GM12878 (cell line): ENCODE data around the gene NTM. TPM values are rescaled to one million over a fixed set of nuclear protein-coding genes. Genes with fewer than 3 reads are reported as not detected.

Source experiments
- ATAC-seq: fragments of 200-7000 bp; cut with Tn5 transposase; 3 replicates; pipeline ENCODE4 v1.9.1; 2020; ENCODE audit warnings: mild to moderate bottlenecking, moderate library complexity
- BruUV-seq: library from RNA; stranded (reverse); fragments of 400-500 nt; replicated peaks from 2 replicates; lab custom pipeline; 2021; lab: Mats Ljungman, UMichigan
- CTCF ChIA-PET: fragments of 300-600 bp; sonication (Branson Sonifier 250); formaldehyde crosslinking; extraction: SDS; loops from one replicate; lab custom pipeline; 2021; ENCODE audit warnings: inconsistent platforms; lab: Yijun Ruan, JAX
- POLR2A ChIA-PET: fragments of 350-600 bp; formaldehyde crosslinking; extraction: SDS; loops from one replicate; lab custom pipeline; 2021; ENCODE audit warnings: inconsistent platforms; lab: Charles Lee
- RAD21 ChIA-PET: fragments of 300-600 bp; sonication (Branson Sonifier 250); formaldehyde crosslinking; loops from one replicate; lab custom pipeline; 2023; ENCODE audit warnings: antibody characterized with exemption; ENCODE audit not compliant: unreplicated experiment; lab: Charles Lee
- SMC1A ChIA-PET: fragments of 300-600 bp; sonication (Branson Sonifier 250); formaldehyde crosslinking; loops from one replicate; lab custom pipeline; 2023; ENCODE audit not compliant: unreplicated experiment, uncharacterized antibody; lab: Charles Lee
- DNase-seq: peaks from one replicate; pipeline ENCODE4 v3.0.0-alpha.2; 2011; ENCODE audit warnings: low read depth, low spot score
- FAIRE-seq: peaks from 3 replicates; lab custom pipeline; 2011; peaks lifted over from hg19 to GRCh38; lab: Jason Lieb, UNC
- H2AFZ ChIP-seq: 2 replicates; pipeline ENCODE4 v1.6.0; 2011; ENCODE audit warnings: low read depth, low read length, control low read depth; ENCODE audit not compliant: control insufficient read depth
- H3K27ac ChIP-seq: 2 replicates; pipeline ENCODE4 v1.5.1; 2011; ENCODE audit warnings: control low read depth; ENCODE audit not compliant: control insufficient read depth, insufficient read depth
- H3K27me3 ChIP-seq, 2 experiments: replicated peaks in 1 of 2; 2 replicates each; pipeline versions ENCODE4 v1.6.0 to v1.6.1; 2011; ENCODE audit warnings: low read length in 1 of 2; ENCODE audit not compliant: control insufficient read depth in 2 of 2, insufficient read depth in 2 of 2
- H3K36me3 ChIP-seq, 2 experiments: 2 replicates each; pipeline ENCODE4 v1.5.1; 2011; ENCODE audit warnings: low read length in 1 of 2; ENCODE audit not compliant: control insufficient read depth in 2 of 2, insufficient read depth in 2 of 2
- H3K4me1 ChIP-seq: 2 replicates; pipeline ENCODE4 v1.6.1; 2011; ENCODE audit warnings: mild to moderate bottlenecking, low read length, moderate library complexity, mixed read lengths; ENCODE audit not compliant: control insufficient read depth, insufficient read depth
- H3K4me2 ChIP-seq: 2 replicates; pipeline ENCODE4 v1.6.0; 2011; ENCODE audit warnings: control low read depth; ENCODE audit not compliant: control insufficient read depth, insufficient read depth
- H3K4me3 ChIP-seq: fragments of 200-600 bp; sonication (generic); 2 replicates; pipeline ENCODE4 v1.5.1; 2016
- H3K79me2 ChIP-seq: 2 replicates; pipeline ENCODE4 v1.6.0; 2011; ENCODE audit warnings: low read length; ENCODE audit not compliant: control insufficient read depth, insufficient read depth
- H3K9ac ChIP-seq: 2 replicates; pipeline ENCODE4 v1.8.0; 2011; ENCODE audit warnings: low read length, control low read depth, mixed read lengths; ENCODE audit not compliant: control insufficient read depth, insufficient read depth
- H3K9me3 ChIP-seq: replicated peaks from 3 replicates; pipeline ENCODE4 v1.5.1; 2011; ENCODE audit warnings: mild to moderate bottlenecking, low read length; ENCODE audit not compliant: control insufficient read depth, insufficient read depth
- H4K20me1 ChIP-seq: 2 replicates; pipeline ENCODE4 v1.6.0; 2011; ENCODE audit not compliant: control insufficient read depth, insufficient read depth
- CEBPB ChIP-seq, 2 experiments: fragments of 150-350 bp in 1 of 2; IDR thresholded peaks; 2 replicates each; pipeline ENCODE4 v1.6.1; 2012 to 2014; ENCODE audit warnings: low read depth in 2 of 2, low read length in 2 of 2, borderline replicate concordance in 1 of 2, inconsistent platforms in 1 of 2
- DPF2 ChIP-seq: fragments of 450-650 bp; IDR thresholded peaks from 2 replicates; pipeline ENCODE4 v1.6.1; 2017; ENCODE audit warnings: mild to moderate bottlenecking
- FOS ChIP-seq: IDR thresholded peaks from 3 replicates; pipeline ENCODE4 v1.6.1; 2011; ENCODE audit warnings: borderline replicate concordance; ENCODE audit not compliant: insufficient read length; ENCODE audit errors: extremely low read depth
- FOXK2 ChIP-seq: fragments of 450-650 bp; IDR thresholded peaks from 2 replicates; pipeline ENCODE4 v1.6.1; 2017; ENCODE audit warnings: mild to moderate bottlenecking, moderate library complexity
- HDAC2 ChIP-seq: fragments of 200-600 bp; sonication (generic); IDR thresholded peaks from 2 replicates; pipeline ENCODE4 v1.6.1; 2017
- HDAC6 ChIP-seq: fragments of 200-600 bp; sonication (generic); IDR thresholded peaks from one replicate; pipeline ENCODE4 v1.8.0; 2017; ENCODE audit warnings: antibody characterized with exemption; ENCODE audit not compliant: unreplicated experiment
- KLF5 ChIP-seq: fragments of 450-650 bp; IDR thresholded peaks from 2 replicates; pipeline ENCODE4 v1.6.1; 2014; ENCODE audit warnings: mild to moderate bottlenecking; ENCODE audit not compliant: partially characterized antibody
- NRF1 ChIP-seq: conservative IDR thresholded peaks from 2 replicates; pipeline ENCODE4 v1.6.1; 2011; ENCODE audit warnings: mild to moderate bottlenecking, low read depth, low read length, improper control_type of control experiment
- RBBP5 ChIP-seq: fragments of 200-600 bp; sonication (generic); conservative IDR thresholded peaks from 2 replicates; pipeline ENCODE4 v1.6.1; 2016
- REST ChIP-seq: IDR thresholded peaks from 2 replicates; pipeline ENCODE4 v1.6.1; 2012; ENCODE audit warnings: mild to moderate bottlenecking, low read depth, low read length
- SMC3 ChIP-seq: IDR thresholded peaks from 2 replicates; pipeline ENCODE4 v1.6.1; 2011; ENCODE audit warnings: low read length, improper control_type of control experiment, borderline replicate concordance
- SPI1 ChIP-seq: IDR thresholded peaks from 2 replicates; pipeline ENCODE4 v1.6.1; 2011; ENCODE audit warnings: low read depth, mild to moderate bottlenecking, low read length, moderate library complexity, borderline replicate concordance; ENCODE audit not compliant: insufficient read depth
- SRF ChIP-seq, 2 experiments: IDR thresholded peaks; 2 replicates each; pipeline ENCODE4 v1.6.1; 2011; ENCODE audit warnings: low read depth in 2 of 2, low read length in 2 of 2, mild to moderate bottlenecking in 1 of 2, moderate library complexity in 1 of 2
- USF1 ChIP-seq: IDR thresholded peaks from 2 replicates; pipeline ENCODE4 v1.6.1; 2011; ENCODE audit warnings: borderline replicate concordance, low read depth, mild to moderate bottlenecking, moderate library complexity, mixed read lengths, low read length; ENCODE audit not compliant: insufficient read depth; ENCODE audit errors: extremely low read length
- ZBTB40 ChIP-seq: fragments of 450-650 bp; IDR thresholded peaks from 2 replicates; pipeline ENCODE4 v1.6.1; 2016; ENCODE audit warnings: mild to moderate bottlenecking, moderate library complexity, borderline replicate concordance
- ZNF622 ChIP-seq: fragments of 450-650 bp; IDR thresholded peaks from 2 replicates; pipeline ENCODE4 v1.6.1; 2017; ENCODE audit warnings: mild to moderate bottlenecking, inconsistent platforms
- WGBS: methylation state at CpG from one replicate; pipeline ENCODE4 v1.1.6; 2016; ENCODE audit warnings: low lambda C conversion rate; ENCODE audit not compliant: insufficient replicate concordance, insufficient coverage; ENCODE audit errors: missing lambda C conversion rate; 5-methylcytosine and 5-hydroxymethylcytosine counted together
- in situ Hi-C: fragments of 300-500 bp; cut with MboI; formaldehyde crosslinking; loops from 9 replicates; pipeline ENCODE4 v1.14.3; 2018; ENCODE audit warnings: mixed read lengths
- intact Hi-C: fragments of 100-400 bp; cut with micrococcal nuclease; formaldehyde crosslinking; loops from one replicate; pipeline ENCODE4 v1.14.2; 2022; ENCODE audit not compliant: unreplicated experiment
- polyA plus RNA-seq, 11 experiments: library from polyadenylated mRNA; depleted of rRNA in 4 of 11; unstranded in 6 of 11; stranded (reverse) in 5 of 11; fragments of >200 nt; fragmentation: Nextera tagmentation in 4 of 11; fragmentation: Illumina TruSeq in 1 of 11; extraction: Ambion mirVana in 4 of 11; extraction: Trizol in 1 of 11; gene quantifications; 1 replicate in 1 of 11; 2 replicates in 10 of 11; pipeline versions ENCODE4 v1.2.1 to v1.2.3, GENCODE V29; 2011 to 2016; ENCODE audit warnings: inconsistent platforms in 2 of 11, missing spikeins in 2 of 11, low read depth in 1 of 11
- total RNA-seq, 4 experiments: library from RNA; depleted of rRNA in 3 of 4; stranded (reverse); fragments of >200 nt in 3 of 4; fragmentation: Illumina TruSeq in 1 of 4; extraction: Trizol in 1 of 4; gene quantifications; 2 replicates each; pipeline versions ENCODE4 v1.2.1 to v1.2.3, GENCODE V29; 2013 to 2021

Gene NTM
- total and polyA plus RNA-seq, 10 of the 15 experiments (the other 5 are each of a cell fraction or from before 2014, with no cell fraction given) = not detected

GRCh38 chr11:131814108-131814507 is 443.7 kb downstream of the NTM start:
- H3K27ac ChIP-seq = no peak overlapping the region
- peaks cover 0 to 6% of the 10 kb centered on the region in 2 experiments; a peak in 2 of 4 replicates for H3K27me3 ChIP-seq
- H3K9me3 ChIP-seq = no peaks in the 10 kb centered on the region
- no peaks in the 10 kb centered on the region for H4K20me1 ChIP-seq
- no peak overlapping the region for H3K9ac ChIP-seq
- RAD21 ChIA-PET = no interaction called here
- no peaks in the 10 kb centered on the region for H3K79me2 ChIP-seq
- H3K4me3 ChIP-seq = no peak overlapping the region
- FAIRE-seq = no peak
- CTCF ChIA-PET = no interaction called here
- no peak for ATAC-seq
- in situ Hi-C loops = no loop called here
- intact Hi-C loops = no loop called here
- 0% methylated on average over 4 of the region's 4 CpGs for WGBS
- no peaks in the 10 kb centered on the region for H3K36me3 ChIP-seq
- no peak overlapping the region for H3K4me2 ChIP-seq
- no peak overlapping the region for H2AFZ ChIP-seq
- no peak for DNase-seq
- SMC1A ChIA-PET = no interaction called here
- no peaks in the 10 kb centered on the region for H3K4me1 ChIP-seq
- POLR2A ChIA-PET = no interaction called here
- BruUV-seq = no TSS peak
- TF ChIP-seq CEBPB (IDR thresholded peaks at IDR 0.05; ENCODE audit: borderline replicate concordance in 1 of 2, low read depth in 2 of 2, low read length in 2 of 2) (no peak), RBBP5 (no peak), ZNF622 (no peak), DPF2 (no peak), HDAC6 (no peak), REST (no peak), NRF1 (no peak), KLF5 (no peak), SRF (IDR thresholded peaks at IDR 0.05; ENCODE audit: low read depth in 2 of 2, low read length in 2 of 2) (no peak), ZBTB40 (no peak), SMC3 (no peak), USF1 (no peak), FOXK2 (no peak), FOS (no peak), HDAC2 (no peak), SPI1 (no peak)
